ENCODE results near the gene KCNAB1.
"Not testable (repeated sequence)": the region's sequence is repeated elsewhere in the genome, so short reads cannot be mapped to it uniquely, and the experiment has no call there.

Gene KCNAB1

DNA sequence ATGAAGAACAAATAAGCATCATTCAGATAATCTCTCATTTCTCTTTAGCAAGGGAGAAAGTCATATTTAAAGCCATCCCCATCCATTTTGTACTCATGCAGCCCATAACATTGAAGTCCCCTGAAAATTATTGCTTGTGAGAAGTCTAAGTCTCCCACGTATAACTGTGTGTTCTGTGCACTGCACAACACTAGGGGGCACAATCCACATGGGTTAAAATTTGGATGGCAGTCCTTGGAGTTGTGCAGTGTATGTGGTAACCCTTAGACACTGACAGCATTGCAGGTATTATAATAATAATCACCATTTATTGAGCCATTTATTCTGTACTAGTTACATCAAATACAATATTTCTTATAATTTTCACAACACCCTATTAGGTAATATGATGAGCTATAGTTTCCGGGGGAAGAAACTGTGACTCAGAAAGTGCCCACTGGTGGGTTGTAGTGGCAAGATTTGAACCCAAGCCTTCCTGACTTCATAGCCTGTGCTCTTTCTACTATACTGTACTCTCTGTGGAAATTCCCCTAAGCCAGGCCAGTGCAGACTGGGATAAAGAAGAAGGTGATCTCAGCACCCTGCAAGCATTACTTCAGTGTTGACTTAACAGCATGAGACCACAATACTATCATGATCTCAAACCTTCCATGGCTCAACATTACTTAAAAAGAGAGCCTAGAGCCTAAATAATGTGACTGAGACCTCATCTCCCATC, 15.7 kb downstream of the KCNAB1 start:
- H3K9me2 ChIP-seq (replicated peaks; ENCODE audit: insufficient read depth, low read length) = no peaks in the 10 kb centered on the region
- no peak overlapping the region for H3K4me2 ChIP-seq (ENCODE audit: low read depth, low read length, poor library complexity, severe bottlenecking)
- TF ChIP-seq EZH2phosphoT487 (conservative IDR thresholded peaks at IDR 0.05; ENCODE audit: low read length) = no peak
- TF ChIP-seq, protein P1, sequence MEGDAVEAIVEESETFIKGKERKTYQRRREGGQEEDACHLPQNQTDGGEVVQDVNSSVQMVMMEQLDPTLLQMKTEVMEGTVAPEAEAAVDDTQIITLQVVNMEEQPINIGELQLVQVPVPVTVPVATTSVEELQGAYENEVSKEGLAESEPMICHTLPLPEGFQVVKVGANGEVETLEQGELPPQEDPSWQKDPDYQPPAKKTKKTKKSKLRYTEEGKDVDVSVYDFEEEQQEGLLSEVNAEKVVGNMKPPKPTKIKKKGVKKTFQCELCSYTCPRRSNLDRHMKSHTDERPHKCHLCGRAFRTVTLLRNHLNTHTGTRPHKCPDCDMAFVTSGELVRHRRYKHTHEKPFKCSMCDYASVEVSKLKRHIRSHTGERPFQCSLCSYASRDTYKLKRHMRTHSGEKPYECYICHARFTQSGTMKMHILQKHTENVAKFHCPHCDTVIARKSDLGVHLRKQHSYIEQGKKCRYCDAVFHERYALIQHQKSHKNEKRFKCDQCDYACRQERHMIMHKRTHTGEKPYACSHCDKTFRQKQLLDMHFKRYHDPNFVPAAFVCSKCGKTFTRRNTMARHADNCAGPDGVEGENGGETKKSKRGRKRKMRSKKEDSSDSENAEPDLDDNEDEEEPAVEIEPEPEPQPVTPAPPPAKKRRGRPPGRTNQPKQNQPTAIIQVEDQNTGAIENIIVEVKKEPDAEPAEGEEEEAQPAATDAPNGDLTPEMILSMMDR (IDR thresholded peaks at IDR 0.05; ENCODE audit: insufficient read depth, low read length, poor library complexity, severe bottlenecking) = no peak
- no peaks in the 10 kb centered on the region for H3F3A ChIP-seq (ENCODE audit: insufficient read depth)
- no peak overlapping the region for H2AFZ ChIP-seq (ENCODE audit: low read depth, low read length, severe bottlenecking)
- no peak overlapping the region for H3K27ac ChIP-seq (ENCODE audit: low read depth, low read length)
- H3K36me3 ChIP-seq (ENCODE audit: low read length) = no peaks in the 10 kb centered on the region
- no peak overlapping the region for H3K9ac ChIP-seq (ENCODE audit: low read length)
- H3K9me3 ChIP-seq (ENCODE audit: insufficient read depth, low read length) = no peaks in the 10 kb centered on the region
- no peaks in the 10 kb centered on the region for H3K79me2 ChIP-seq (ENCODE audit: insufficient read depth, low read length)
- no peaks in the 10 kb centered on the region for H4K20me1 ChIP-seq (ENCODE audit: low read depth, low read length)
- no peaks in the 10 kb centered on the region for H3K27me3 ChIP-seq (ENCODE audit: low read length)
- H3K4me3 ChIP-seq (ENCODE audit: insufficient read depth, low read length, poor library complexity, severe bottlenecking) = no peak overlapping the region

DNA sequence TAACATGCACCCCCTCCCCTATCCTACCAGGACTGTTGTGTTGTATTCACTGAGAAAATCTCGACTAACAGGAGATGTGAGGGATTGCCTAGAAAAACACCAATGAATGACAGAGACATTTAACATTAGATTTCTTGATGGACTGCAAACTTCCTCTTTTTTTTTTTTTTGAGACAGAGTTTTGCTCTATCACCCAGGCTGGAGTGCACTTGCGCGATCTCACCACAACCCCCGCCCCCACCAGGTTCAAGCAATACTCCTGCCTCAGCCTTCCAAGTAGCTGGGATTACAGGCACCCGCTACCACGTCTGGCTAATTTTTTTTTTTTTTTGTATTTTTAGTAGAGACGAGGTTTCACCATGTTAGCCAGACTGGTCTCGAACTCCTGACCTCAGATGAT, 17.0 kb downstream of the KCNAB1 start:
- H3K9ac ChIP-seq (ENCODE audit: low read length); H3K4me2 ChIP-seq (ENCODE audit: low read depth, low read length, poor library complexity, severe bottlenecking); H3K36me3 ChIP-seq (ENCODE audit: low read length); H3K27me3 ChIP-seq (ENCODE audit: low read length); H3F3A ChIP-seq (ENCODE audit: insufficient read depth); H4K20me1 ChIP-seq (ENCODE audit: low read depth, low read length); H3K9me3 ChIP-seq (ENCODE audit: insufficient read depth, low read length); H3K79me2 ChIP-seq (ENCODE audit: insufficient read depth, low read length); H3K4me3 ChIP-seq (ENCODE audit: insufficient read depth, low read length, poor library complexity, severe bottlenecking); H3K9me2 ChIP-seq (replicated peaks; ENCODE audit: insufficient read depth, low read length); H3K27ac ChIP-seq (ENCODE audit: low read depth, low read length); H2AFZ ChIP-seq (ENCODE audit: low read depth, low read length, severe bottlenecking): not testable (repeated sequence)

DNA sequence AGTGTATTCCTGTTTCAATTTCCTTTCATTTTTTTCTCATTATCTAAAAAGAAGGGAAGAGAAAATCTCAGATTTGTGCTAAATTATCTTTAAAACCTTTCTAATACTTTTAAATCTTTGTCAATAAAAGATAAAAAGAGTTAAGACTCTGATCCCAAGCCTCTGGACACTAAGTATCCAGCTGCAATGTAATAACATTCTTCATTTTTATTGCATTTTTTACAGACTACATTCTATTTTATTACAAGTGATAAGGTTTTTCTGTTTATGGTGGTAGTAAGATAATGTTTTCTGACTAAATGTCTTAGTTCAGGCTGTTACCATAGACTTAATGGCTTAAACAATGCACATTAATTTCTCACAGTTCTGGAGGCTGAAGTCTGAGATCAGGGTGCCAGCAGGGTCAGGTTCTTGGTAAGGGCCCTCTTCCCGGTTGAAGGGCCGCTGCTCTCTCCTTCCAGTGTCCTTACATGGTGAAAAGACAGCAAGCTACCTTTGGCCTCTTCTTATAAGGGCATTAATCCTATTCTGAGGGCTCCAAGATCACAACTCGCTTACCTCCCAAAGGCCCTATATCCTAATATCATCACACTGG, 19.7 kb downstream of the KCNAB1 start:
- Histone ChIP-seq H3F3A (ENCODE audit: insufficient read depth) (no peaks in the 10 kb centered on the region), H3K9ac (ENCODE audit: low read length) (no peak overlapping the region), H2AFZ (ENCODE audit: low read depth, low read length, severe bottlenecking) (no peak overlapping the region), H4K20me1 (ENCODE audit: low read depth, low read length) (no peaks in the 10 kb centered on the region), H3K36me3 (ENCODE audit: low read length) (no peaks in the 10 kb centered on the region), H3K27me3 (ENCODE audit: low read length) (no peaks in the 10 kb centered on the region), H3K9me3 (ENCODE audit: insufficient read depth, low read length) (no peaks in the 10 kb centered on the region), H3K9me2 (replicated peaks; ENCODE audit: insufficient read depth, low read length) (no peaks in the 10 kb centered on the region), H3K4me3 (ENCODE audit: insufficient read depth, low read length, poor library complexity, severe bottlenecking) (no peak overlapping the region), H3K4me2 (ENCODE audit: low read depth, low read length, poor library complexity, severe bottlenecking) (no peak overlapping the region), H3K27ac (ENCODE audit: low read depth, low read length) (no peak overlapping the region), H3K79me2 (ENCODE audit: insufficient read depth, low read length) (no peaks in the 10 kb centered on the region)
- no peak for TF ChIP-seq EZH2phosphoT487 (conservative IDR thresholded peaks at IDR 0.05; ENCODE audit: low read length)
- TF ChIP-seq, protein P1 (IDR thresholded peaks at IDR 0.05; ENCODE audit: insufficient read depth, low read length, poor library complexity, severe bottlenecking) = no peak

DNA sequence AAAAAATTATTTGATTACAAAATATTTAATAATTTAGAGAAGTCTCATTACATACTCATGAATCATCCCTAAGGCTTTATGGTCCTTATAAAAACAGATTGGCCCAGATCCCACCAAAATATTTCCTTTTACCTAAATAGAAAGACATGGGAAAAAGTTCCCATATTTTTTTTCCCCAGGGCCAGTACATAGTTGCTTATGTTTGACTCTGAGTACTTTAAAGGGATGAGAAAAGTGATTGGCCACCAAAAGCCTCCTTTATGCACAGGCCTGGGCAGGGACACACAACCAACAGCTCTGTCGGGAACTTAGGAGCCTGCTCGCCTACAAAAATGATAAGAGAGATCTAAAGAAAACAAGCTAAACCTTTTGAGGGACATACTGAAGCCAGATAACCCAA, 22.3 kb downstream of the KCNAB1 start:
- Histone ChIP-seq H3K27me3 (ENCODE audit: low read length) (no peaks in the 10 kb centered on the region), H3K27ac (ENCODE audit: low read depth, low read length) (no peak overlapping the region)

More for the DNA sequence above, 22.3 kb downstream of the KCNAB1 start:
- TF ChIP-seq, protein P1 (IDR thresholded peaks at IDR 0.05; ENCODE audit: insufficient read depth, low read length, poor library complexity, severe bottlenecking) = no peak
- no peak for TF ChIP-seq EZH2phosphoT487 (conservative IDR thresholded peaks at IDR 0.05; ENCODE audit: low read length)
- Histone ChIP-seq H3K79me2 (ENCODE audit: insufficient read depth, low read length) (no peaks in the 10 kb centered on the region), H3K36me3 (ENCODE audit: low read length) (no peaks in the 10 kb centered on the region), H3F3A (ENCODE audit: insufficient read depth) (no peaks in the 10 kb centered on the region), H4K20me1 (ENCODE audit: low read depth, low read length) (no peaks in the 10 kb centered on the region), H2AFZ (ENCODE audit: low read depth, low read length, severe bottlenecking) (no peak overlapping the region), H3K4me3 (ENCODE audit: insufficient read depth, low read length, poor library complexity, severe bottlenecking) (no peak overlapping the region), H3K9me3 (ENCODE audit: insufficient read depth, low read length) (no peaks in the 10 kb centered on the region), H3K9ac (ENCODE audit: low read length) (no peak overlapping the region), H3K4me2 (ENCODE audit: low read depth, low read length, poor library complexity, severe bottlenecking) (no peak overlapping the region), H3K9me2 (replicated peaks; ENCODE audit: insufficient read depth, low read length) (no peaks in the 10 kb centered on the region)
